SK-N-SH (cell line): ENCODE data around the gene CHRM5. TPM values are rescaled to one million over a fixed set of nuclear protein-coding genes. Genes with fewer than 3 reads are reported as not detected.

Experiments
- CTCF ChIA-PET: fragments of 300-600, 350-600 bp; formaldehyde crosslinking; extraction: SDS; loops from one replicate; lab custom pipeline; 2021; lab: Yijun Ruan, JAX
- POLR2A ChIA-PET: fragments of 350-600 bp; sonication (Branson Sonifier 250); formaldehyde crosslinking; extraction: SDS; loops from one replicate; lab custom pipeline; 2020; ENCODE audit warnings: antibody characterized with exemption, inconsistent platforms; lab: Yijun Ruan, JAX
- DNase-seq: peaks from one replicate; pipeline ENCODE4 v3.0.0; 2012
- H2AFZ ChIP-seq: fragments of 200-600 bp; sonication (generic); 2 replicates; pipeline ENCODE4 v1.8.1; 2016; ENCODE audit warnings: antibody characterized with exemption, mild to moderate bottlenecking, low read depth
- H3F3A ChIP-seq: fragments of 200-600 bp; sonication (generic); replicated peaks from 2 replicates; pipeline ENCODE3; 2016; ENCODE audit warnings: antibody characterized with exemption, mild to moderate bottlenecking; ENCODE audit not compliant: insufficient read depth
- H3K27ac ChIP-seq, 2 experiments: fragments of 200-500 bp in 1 of 2; fragments of 200-600 bp in 1 of 2; sonication (Bioruptor generic) in 1 of 2; sonication (generic), shearing (Covaris generic) in 1 of 2; 2 replicates each; pipeline versions ENCODE4 v1.5.1 to v1.6.1; 2014 to 2016; ENCODE audit warnings: low read depth in 2 of 2, inconsistent platforms in 1 of 2, low read length in 1 of 2, mild to moderate bottlenecking in 1 of 2, mixed read lengths in 1 of 2
- H3K27me3 ChIP-seq: fragments of 200-600 bp; sonication (generic), shearing (Covaris generic); 2 replicates; pipeline ENCODE4 v1.6.1; 2016; ENCODE audit warnings: mixed run types; ENCODE audit not compliant: insufficient read depth
- H3K36me3 ChIP-seq, 2 experiments: fragments of 200-500 bp in 1 of 2; fragments of 200-600 bp in 1 of 2; sonication (Bioruptor generic) in 1 of 2; sonication (generic) in 1 of 2; replicated peaks in 1 of 2; 2 replicates each; pipeline versions ENCODE3 to v1.5.1; 2014 to 2016; ENCODE audit warnings: low read length in 1 of 2, mild to moderate bottlenecking in 1 of 2; ENCODE audit not compliant: insufficient read depth in 2 of 2, control insufficient read depth in 1 of 2
- H3K4me1 ChIP-seq, 2 experiments: fragments of 200-500 bp in 1 of 2; fragments of 200-600 bp in 1 of 2; sonication (Bioruptor generic) in 1 of 2; sonication (generic), shearing (Covaris generic) in 1 of 2; 2 replicates each; pipeline versions ENCODE4 v1.5.1 to v1.6.1; 2014 to 2016; ENCODE audit warnings: low read depth in 1 of 2, low read length in 1 of 2, mixed run types in 1 of 2; ENCODE audit not compliant: insufficient read depth in 2 of 2, control insufficient read depth in 1 of 2
- H3K4me2 ChIP-seq: fragments of 200-600 bp; sonication (generic), shearing (Covaris generic); 2 replicates; pipeline ENCODE4 v1.6.1; 2017; ENCODE audit warnings: mixed run types
- H3K4me3 ChIP-seq, 2 experiments: fragments of 200-500 bp in 1 of 2; fragments of 200-600 bp in 1 of 2; sonication (Bioruptor generic) in 1 of 2; sonication (generic), shearing (Covaris generic) in 1 of 2; 2 replicates each; pipeline versions ENCODE4 v1.5.1 to v1.8.1; 2014 to 2016; ENCODE audit warnings: low read depth in 2 of 2, inconsistent platforms in 1 of 2, low read length in 1 of 2, mild to moderate bottlenecking in 1 of 2, mixed read lengths in 1 of 2, moderate library complexity in 1 of 2
- H3K79me2 ChIP-seq: fragments of 200-600 bp; sonication (generic); 2 replicates; pipeline ENCODE4 v1.8.1; 2017; ENCODE audit warnings: mild to moderate bottlenecking; ENCODE audit not compliant: insufficient read depth
- H3K9ac ChIP-seq: fragments of 200-600 bp; sonication (generic); 2 replicates; pipeline ENCODE4 v1.6.1; 2017; ENCODE audit warnings: mixed run types
- H3K9me2 ChIP-seq: fragments of 200-600 bp; sonication (generic); 2 replicates; pipeline ENCODE4 v1.6.1; 2017; ENCODE audit warnings: mixed run types
- H3K9me3 ChIP-seq: fragments of 200-600 bp; sonication (generic); 2 replicates; pipeline ENCODE4 v1.6.1; 2017; ENCODE audit warnings: mixed run types, mild to moderate bottlenecking, moderate library complexity
- H4K20me1 ChIP-seq: fragments of 200-600 bp; sonication (generic); 2 replicates; pipeline ENCODE4 v1.6.1; 2017; ENCODE audit warnings: mild to moderate bottlenecking, mixed run types; ENCODE audit not compliant: insufficient read depth
- CHD2 ChIP-seq: fragments of 150-350 bp; IDR thresholded peaks from 2 replicates; pipeline ENCODE4 v1.6.1; 2018; ENCODE audit warnings: low read length; ENCODE audit not compliant: partially characterized antibody
- ELF1 ChIP-seq: IDR thresholded peaks from 2 replicates; pipeline ENCODE4 v1.4.0; 2012
- EP300 ChIP-seq, 2 experiments: IDR thresholded peaks; 2 replicates each; pipeline versions ENCODE4 v1.4.0 to v1.6.1; 2012; ENCODE audit warnings: borderline replicate concordance in 1 of 2, low read depth in 1 of 2, low read length in 1 of 2
- EZH2phosphoT487 ChIP-seq: fragments of 200-600 bp; sonication (generic); IDR thresholded peaks from 2 replicates; pipeline ENCODE4 v1.6.1; 2017; ENCODE audit warnings: low read depth, mixed run types, mild to moderate bottlenecking, antibody characterized with exemption, moderate library complexity, borderline replicate concordance
- FOXM1 ChIP-seq: IDR thresholded peaks from 2 replicates; pipeline ENCODE4 v1.4.0; 2012; ENCODE audit warnings: low read depth, mild to moderate bottlenecking
- GABPA ChIP-seq: IDR thresholded peaks from 2 replicates; pipeline ENCODE4 v1.4.0; 2012; ENCODE audit warnings: low read depth, mild to moderate bottlenecking
- JUND ChIP-seq: IDR thresholded peaks from 2 replicates; pipeline ENCODE4 v1.4.0; 2012
- MEF2A ChIP-seq: IDR thresholded peaks from 2 replicates; pipeline ENCODE4 v1.4.0; 2012; ENCODE audit warnings: low read depth, borderline replicate concordance
- NRF1 ChIP-seq: IDR thresholded peaks from 2 replicates; pipeline ENCODE4 v1.6.1; 2012; ENCODE audit warnings: low read depth, mild to moderate bottlenecking, low read length
- REST ChIP-seq: IDR thresholded peaks from 2 replicates; pipeline ENCODE4 v1.6.1; 2012; ENCODE audit warnings: mild to moderate bottlenecking, low read depth, low read length, moderate library complexity
- RFX5 ChIP-seq: IDR thresholded peaks from 2 replicates; pipeline ENCODE4 v1.6.1; 2012; ENCODE audit warnings: mild to moderate bottlenecking, improper control_type of control experiment, low read length
- RXRA ChIP-seq: IDR thresholded peaks from 2 replicates; pipeline ENCODE4 v1.4.0; 2012; ENCODE audit warnings: low read depth, mild to moderate bottlenecking, borderline replicate concordance
- SMC3 ChIP-seq: IDR thresholded peaks from 2 replicates; pipeline ENCODE4 v1.6.1; 2012; ENCODE audit warnings: low read depth, low read length, improper control_type of control experiment
- TAF1 ChIP-seq: IDR thresholded peaks from 2 replicates; pipeline ENCODE4 v1.6.1; 2012; ENCODE audit warnings: low read depth, mild to moderate bottlenecking, low read length, moderate library complexity, borderline replicate concordance
- TCF12 ChIP-seq: IDR thresholded peaks from 2 replicates; pipeline ENCODE4 v1.4.0; 2012
- TEAD4 ChIP-seq: IDR thresholded peaks from 2 replicates; pipeline ENCODE4 v1.4.0; 2012; ENCODE audit warnings: mild to moderate bottlenecking, borderline replicate concordance; ENCODE audit not compliant: insufficient read depth
- USF2 ChIP-seq: fragments of 150-350 bp; IDR thresholded peaks from 2 replicates; pipeline ENCODE4 v1.6.1; 2017; ENCODE audit warnings: antibody characterized with exemption, low read length, low read depth, borderline replicate concordance
- YY1 ChIP-seq: IDR thresholded peaks from 2 replicates; pipeline ENCODE4 v1.4.0; 2012; ENCODE audit warnings: low read depth, mild to moderate bottlenecking
- ZBTB33 ChIP-seq: IDR thresholded peaks from 2 replicates; pipeline ENCODE4 v1.4.0; 2012; ENCODE audit warnings: low read depth, borderline replicate concordance
- WGBS: methylation state at CpG from one replicate; pipeline ENCODE4 v1.1.6; 2017; ENCODE audit warnings: low lambda C conversion rate; 5-methylcytosine and 5-hydroxymethylcytosine counted together
- polyA plus RNA-seq, 3 experiments: library from polyadenylated mRNA; depleted of rRNA; stranded (reverse); fragments of >200 nt; gene quantifications; 2 replicates each; pipeline ENCODE4 v1.2.3, GENCODE V29; 2012
- TF ChIP-seq, protein P1 (sequence below): IDR thresholded peaks from 2 replicates; pipeline ENCODE4 v1.4.0; 2012; ENCODE audit warnings: low read depth

The CHRM5 gene
- polyA plus RNA-seq, 1 of the 3 experiments (the other 2 are of a cell fraction) = 0.03 TPM

GRCh38 chr15:33968821-33969220 is 524 bp downstream of the CHRM5 start:
- H3K9me2 ChIP-seq = no peaks in the 10 kb centered on the region
- no peaks in the 10 kb centered on the region for H3K36me3 ChIP-seq
- TF ChIP-seq EZH2phosphoT487 = no peak
- TF ChIP-seq GABPA = no peak
- no peak for TF ChIP-seq YY1
- no peak for TF ChIP-seq EP300 (IDR thresholded peaks at IDR 0.05; ENCODE audit: borderline replicate concordance in 1 of 2, low read depth in 1 of 2, low read length in 1 of 2)
- TF ChIP-seq JUND = no peak
- no peak for TF ChIP-seq SMC3
- TF ChIP-seq ZBTB33 = no peak
- no peak for TF ChIP-seq NRF1
- TF ChIP-seq ELF1 = no peak
- no peak for TF ChIP-seq FOXM1
- no peak for TF ChIP-seq CHD2
- TF ChIP-seq, protein P1, sequence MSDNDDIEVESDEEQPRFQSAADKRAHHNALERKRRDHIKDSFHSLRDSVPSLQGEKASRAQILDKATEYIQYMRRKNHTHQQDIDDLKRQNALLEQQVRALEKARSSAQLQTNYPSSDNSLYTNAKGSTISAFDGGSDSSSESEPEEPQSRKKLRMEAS = no peak
- no peak for TF ChIP-seq TEAD4
- no peak for TF ChIP-seq USF2
- no peak for TF ChIP-seq RXRA
- no peak for TF ChIP-seq RFX5
- H3K9ac ChIP-seq = no peak overlapping the region
- WGBS = 82% methylated on average over 3 of the region's 3 CpGs
- H3K9me3 ChIP-seq = no peaks in the 10 kb centered on the region
- H4K20me1 ChIP-seq = no peaks in the 10 kb centered on the region
- no peaks in the 10 kb centered on the region for H3K79me2 ChIP-seq
- no peak for DNase-seq
- H3K4me1 ChIP-seq = no peaks in the 10 kb centered on the region; a peak in 1 of 4 replicates
- H3K27me3 ChIP-seq = no peaks in the 10 kb centered on the region
- CTCF ChIA-PET = interaction anchor here (0.7 to 10.1 kb wide), 10 partner anchors 10 to 268 kb away, joined by 3 to 98 read pairs (median 3); no protein-coding TSS in a partner anchor
- no peak overlapping the region for H3K4me2 ChIP-seq
- H2AFZ ChIP-seq = no peak overlapping the region
- peak overlapping the region in 1 of 2 experiments; percentile 55; a peak in 1 of 4 replicates for H3K27ac ChIP-seq
- H3F3A ChIP-seq = no peaks in the 10 kb centered on the region
- POLR2A ChIA-PET = no interaction called here
- no peak overlapping the region for H3K4me3 ChIP-seq

- POLR2A ChIA-PET = no interaction called here
- no peaks in the 10 kb centered on the region for H3K9me2 ChIP-seq
- no peak overlapping the region for H3K27ac ChIP-seq
- H2AFZ ChIP-seq = no peak overlapping the region
- H3K27me3 ChIP-seq = no peaks in the 10 kb centered on the region
- no peak overlapping the region for H3K4me3 ChIP-seq
- no peak overlapping the region for H3K4me2 ChIP-seq
- DNase-seq = no peak
- no peaks in the 10 kb centered on the region for H3F3A ChIP-seq
- no peak overlapping the region for H3K9ac ChIP-seq
- WGBS = 93% methylated on average over 2 of the region's 2 CpGs
- H3K79me2 ChIP-seq = no peaks in the 10 kb centered on the region
- no peaks in the 10 kb centered on the region for H3K36me3 ChIP-seq
- H3K9me3 ChIP-seq = no peaks in the 10 kb centered on the region
- TF ChIP-seq MEF2A (no peak), EZH2phosphoT487 (no peak), JUND (no peak), TAF1 (no peak), CHD2 (no peak), TCF12 (no peak), SMC3 (no peak), REST (no peak), EP300 (IDR thresholded peaks at IDR 0.05; ENCODE audit: borderline replicate concordance in 1 of 2, low read depth in 1 of 2, low read length in 1 of 2) (no peak)
- CTCF ChIA-PET = interaction anchor here (1.0 to 10.1 kb wide), 6 partner anchors 20 to 886 kb away, joined by 3 to 98 read pairs (median 4); no protein-coding TSS in a partner anchor
- H3K4me1 ChIP-seq = no peaks in the 10 kb centered on the region; a peak in 1 of 4 replicates
- no peaks in the 10 kb centered on the region for H4K20me1 ChIP-seq
Measured at GRCh38 chr15:33971811-33972210, 3.5 kb downstream of the CHRM5 start.
